Measurements from ENCODE around the gene CNIH3. TPM values are rescaled to one million over a fixed set of nuclear protein-coding genes. Genes with fewer than 3 reads are reported as not detected.
A peak's percentile ranks its signal among the peaks of the same experiment; 100 is the strongest.

The CNIH3 gene
- total RNA-seq, 5 donors from 2014 or later (not counting 1 experiment from before 2014, with no cell fraction given) = 2.3 to 3.6 (median 2.4) TPM

DNA sequence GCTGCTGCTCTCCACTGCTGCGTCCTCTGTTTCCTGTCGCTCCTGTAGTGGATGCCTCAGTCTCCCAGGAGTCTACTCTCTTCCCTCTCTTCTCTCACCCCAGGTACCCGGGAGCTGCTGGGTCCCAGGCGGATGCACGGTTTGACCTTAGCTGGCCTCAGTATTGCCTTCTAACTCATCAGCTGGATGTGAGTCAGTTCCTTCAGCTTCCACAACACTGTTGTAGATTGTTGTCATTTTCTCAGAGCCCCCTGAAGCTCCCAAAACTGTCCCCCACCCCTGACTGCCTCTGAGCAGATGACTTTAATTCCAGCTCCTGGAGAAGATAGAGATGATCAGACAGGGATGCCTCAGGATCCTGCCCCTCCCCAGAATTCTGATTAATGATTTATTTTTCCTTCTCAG is 7.2 kb downstream of the CNIH3 start:
- H3K4me3 ChIP-seq (ENCODE audit: control insufficient read depth in 1 of 2, extremely low read depth in 1 of 2, low read length in 1 of 2) = peak overlapping the region in 1 of 2 donors; percentile 2

DNA sequence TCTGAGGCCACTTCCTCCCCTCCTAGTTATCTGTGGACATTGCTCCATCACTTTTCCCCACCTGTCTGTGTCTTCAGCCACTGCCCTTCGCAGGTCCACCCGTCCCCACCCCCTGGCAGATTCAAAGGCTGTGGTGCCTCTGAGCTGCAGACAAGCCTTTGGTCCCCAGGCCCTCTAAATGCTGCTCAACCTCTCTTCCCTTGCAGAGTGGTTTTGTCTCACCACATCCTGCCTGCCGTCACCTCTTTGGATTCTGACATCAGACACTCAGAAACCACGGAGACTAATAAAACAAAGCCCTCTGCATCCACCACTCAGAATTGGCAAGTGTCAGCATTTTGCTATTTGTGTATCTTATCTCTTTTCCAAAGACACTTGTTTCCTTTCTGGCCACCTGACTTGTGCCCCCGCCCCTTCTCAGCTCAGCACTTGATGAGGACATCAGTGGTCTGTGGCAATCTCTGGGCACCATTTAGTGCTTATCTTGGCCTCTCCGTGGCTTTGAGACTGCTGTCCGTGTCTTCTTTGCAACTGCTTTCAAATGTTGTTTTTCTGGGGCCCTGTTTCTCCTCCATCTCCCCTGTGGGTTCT is 7.7 kb downstream of the CNIH3 start:
- H3K27ac ChIP-seq (ENCODE audit: low read length) = peak overlapping the region; percentile 89
- CTCF ChIA-PET = interaction anchor here in 1 of 2 donors (0.6 kb wide), 2 partner anchors 17 to 192 kb away, joined by 3 read pairs; no protein-coding TSS in a partner anchor
- peaks cover 6 to 33% of the 10 kb centered on the region in 2 experiments for H3K4me1 ChIP-seq (ENCODE audit: control insufficient read depth in 1 of 2, extremely low read depth in 1 of 2, insufficient read depth in 2 of 2, low read length in 2 of 2)
- POLR2A ChIA-PET = interaction anchor here (0.6 to 0.7 kb wide), 3 partner anchors 83 to 1287 kb away, joined by 3 read pairs; no protein-coding TSS in a partner anchor
- peaks cover 1 to 4% of the 10 kb centered on the region in 2 experiments for H3K27me3 ChIP-seq (replicated peaks in 1 of 2; ENCODE audit: control insufficient read depth in 2 of 2, extremely low read depth in 1 of 2, insufficient read depth in 2 of 2, low read length in 1 of 2)
- DNase-seq = peak; percentile 49 to 92 (median 75)
- Mint-ChIP-seq H3K4me1 (peaks cover 24 to 37% (median 34%) of the 10 kb centered on the region in 3 donors), H3K27me3 (peaks cover 18 to 24% of the 10 kb centered on the region in 2 donors), H3K36me3 (no peaks in the 10 kb centered on the region), H3K27ac (peak overlapping the region; percentile 86 to 96), H3K4me3 (peak overlapping the region; percentile 49 to 63 (median 60)), H3K9me3 (peaks cover 8 to 12% (median 9%) of the 10 kb centered on the region in 3 donors)
- 0% methylated on average over 7 of the region's 7 CpGs for WGBS (ENCODE audit: insufficient coverage)
- peak overlapping the region; percentile 2 to 6 for H3K4me3 ChIP-seq (ENCODE audit: control insufficient read depth in 1 of 2, extremely low read depth in 1 of 2, low read length in 1 of 2)
- ATAC-seq (replicated peaks in 1 of 4) = peak; percentile 86 to 96 (median 94)
- no peaks in the 10 kb centered on the region for H3K36me3 ChIP-seq (ENCODE audit: control insufficient read depth in 2 of 2, extremely low read depth in 1 of 2, insufficient read depth in 1 of 2, low read length in 1 of 2)
- no peaks in the 10 kb centered on the region for H3K9me3 ChIP-seq

More for the DNA sequence above, 7.2 kb downstream of the CNIH3 start:
- Histone ChIP-seq H3K27me3 (replicated peaks in 1 of 2; ENCODE audit: control insufficient read depth in 2 of 2, extremely low read depth in 1 of 2, insufficient read depth in 2 of 2, low read length in 1 of 2) (peaks cover 3 to 6% of the 10 kb centered on the region in 2 experiments), H3K36me3 (ENCODE audit: control insufficient read depth in 2 of 2, extremely low read depth in 1 of 2, insufficient read depth in 1 of 2, low read length in 1 of 2) (no peaks in the 10 kb centered on the region), H3K4me1 (ENCODE audit: control insufficient read depth in 1 of 2, extremely low read depth in 1 of 2, insufficient read depth in 2 of 2, low read length in 2 of 2) (peaks cover 6 to 34% of the 10 kb centered on the region in 2 experiments), H3K27ac (ENCODE audit: low read length) (peak overlapping the region; percentile 89), H3K9me3 (no peaks in the 10 kb centered on the region)
- Mint-ChIP-seq H3K4me3 (peak overlapping the region in 2 of 3 donors; percentile 49 to 63), H3K9me3 (peaks cover 8 to 12% (median 9%) of the 10 kb centered on the region in 3 donors), H3K27ac (peak overlapping the region; percentile 86 to 96), H3K36me3 (no peaks in the 10 kb centered on the region), H3K4me1 (peaks cover 27 to 42% (median 37%) of the 10 kb centered on the region in 3 donors), H3K27me3 (peaks cover 23 to 29% of the 10 kb centered on the region in 2 donors)
- ChIA-PET POLR2A (interaction anchor here (0.5 to 0.7 kb wide), 4 partner anchors 83 to 1286 kb away, joined by 3 read pairs; no protein-coding TSS in a partner anchor), CTCF (interaction anchor here in 1 of 2 donors (0.6 kb wide), 1 partner anchor 16 kb away, joined by 3 read pairs; no protein-coding TSS in a partner anchor)
- DNase-seq = peak in 2 of 35 experiments; percentile 10 to 34
- ATAC-seq (replicated peaks in 1 of 4) = peak in 3 of 4 experiments; percentile 4 to 35 (median 17)
- 74% methylated on average over 5 of the region's 5 CpGs for WGBS (ENCODE audit: insufficient coverage)

DNA sequence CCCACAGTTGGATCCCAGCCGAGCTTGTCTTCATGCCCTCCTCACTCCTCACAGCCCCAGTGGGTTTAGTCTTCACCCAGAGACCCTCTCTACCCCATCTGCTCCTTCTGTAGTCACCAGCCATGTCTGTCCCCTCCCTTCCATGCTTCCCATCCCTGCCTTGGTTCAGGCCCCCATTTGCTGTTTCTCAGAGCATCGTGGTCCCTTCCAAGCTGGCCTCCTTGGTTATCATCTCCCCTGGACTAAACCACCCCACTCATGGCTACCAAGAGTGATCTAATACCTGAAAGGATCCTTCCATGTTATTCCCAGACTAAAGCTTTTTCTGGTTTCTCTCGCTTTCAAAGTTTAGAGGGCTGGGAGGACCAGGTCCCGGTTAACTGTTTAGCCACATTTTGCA is 8.3 kb downstream of the CNIH3 start:
- Mint-ChIP-seq H3K9me3 (peaks cover 8 to 12% (median 9%) of the 10 kb centered on the region in 3 donors), H3K4me1 (peaks cover 24 to 34% (median 33%) of the 10 kb centered on the region in 3 donors), H3K4me3 (peak overlapping the region; percentile 49 to 63 (median 60)), H3K36me3 (no peaks in the 10 kb centered on the region), H3K27ac (peak overlapping the region; percentile 86 to 96), H3K27me3 (peaks cover 12 to 18% of the 10 kb centered on the region in 2 donors)
- H3K27ac ChIP-seq (ENCODE audit: low read length) = peak overlapping the region; percentile 89
- peaks cover 6 to 33% of the 10 kb centered on the region in 2 experiments for H3K4me1 ChIP-seq (ENCODE audit: control insufficient read depth in 1 of 2, extremely low read depth in 1 of 2, insufficient read depth in 2 of 2, low read length in 2 of 2)
- CTCF ChIA-PET = no interaction called here
- ATAC-seq (replicated peaks in 1 of 4) (peak in 2 of 4 experiments; percentile 7 to 12), DNase-seq (no peak)
- peaks cover 0 to 4% of the 10 kb centered on the region in 2 experiments for H3K27me3 ChIP-seq (replicated peaks in 1 of 2; ENCODE audit: control insufficient read depth in 2 of 2, extremely low read depth in 1 of 2, insufficient read depth in 2 of 2, low read length in 1 of 2)
- POLR2A ChIA-PET = no interaction called here
- 90% methylated on average over 4 of the region's 4 CpGs for WGBS (ENCODE audit: insufficient coverage)
- no peaks in the 10 kb centered on the region for H3K9me3 ChIP-seq
- H3K36me3 ChIP-seq (ENCODE audit: control insufficient read depth in 2 of 2, extremely low read depth in 1 of 2, insufficient read depth in 1 of 2, low read length in 1 of 2) = no peaks in the 10 kb centered on the region
- H3K4me3 ChIP-seq (ENCODE audit: control insufficient read depth in 1 of 2, extremely low read depth in 1 of 2, low read length in 1 of 2) = peak overlapping the region in 1 of 2 donors; percentile 6

DNA sequence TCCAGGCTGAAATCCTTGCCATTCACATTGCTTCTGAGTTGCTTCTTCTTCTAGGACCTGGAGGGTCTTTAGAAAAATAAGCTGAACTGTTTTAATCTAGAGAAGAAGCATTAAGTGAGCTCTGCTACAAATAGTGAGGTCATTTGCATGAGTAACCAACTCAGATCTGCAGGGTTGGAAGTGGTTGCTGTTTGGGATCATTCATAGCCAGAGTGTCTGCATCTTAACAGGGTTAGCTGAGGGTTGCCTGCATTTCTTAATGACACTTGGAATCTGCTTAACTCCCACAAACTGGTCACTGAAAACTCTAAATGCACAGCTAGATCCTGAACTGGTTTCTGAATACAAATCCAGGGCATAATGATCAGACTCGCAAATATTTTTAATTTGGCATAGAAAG is 9.9 kb downstream of the CNIH3 start:
- no peak overlapping the region for H3K27ac ChIP-seq (ENCODE audit: low read length)
- no peak overlapping the region for H3K27ac Mint-ChIP-seq

DNA sequence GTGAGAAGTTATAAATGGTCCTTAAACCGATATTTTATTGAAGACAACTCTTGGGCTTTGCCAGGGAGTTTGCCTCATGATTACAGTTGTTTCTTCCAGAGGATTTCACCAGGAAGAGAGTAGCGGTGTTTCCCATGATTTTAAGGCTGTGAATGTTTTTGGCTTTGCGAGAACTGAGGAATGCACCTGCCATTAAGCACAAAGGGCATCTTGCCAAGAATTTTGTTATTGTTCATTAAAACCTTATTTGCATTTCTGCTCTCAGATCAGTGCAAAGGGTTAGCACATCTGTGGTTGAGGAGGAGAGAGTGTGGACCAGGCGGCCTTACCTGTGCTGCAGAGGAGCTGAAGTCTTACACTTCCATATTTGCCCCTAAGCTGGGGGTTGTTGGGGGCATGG is 13.8 kb downstream of the CNIH3 start:
- DNase-seq = no peak
- Histone ChIP-seq H3K4me1 (ENCODE audit: control insufficient read depth in 1 of 2, extremely low read depth in 1 of 2, insufficient read depth in 2 of 2, low read length in 2 of 2) (peaks cover 0 to 8% of the 10 kb centered on the region in 2 experiments), H3K9me3 (no peaks in the 10 kb centered on the region), H3K27ac (ENCODE audit: low read length) (no peak overlapping the region), H3K4me3 (ENCODE audit: control insufficient read depth in 1 of 2, extremely low read depth in 1 of 2, low read length in 1 of 2) (no peak overlapping the region), H3K36me3 (ENCODE audit: control insufficient read depth in 2 of 2, extremely low read depth in 1 of 2, insufficient read depth in 1 of 2, low read length in 1 of 2) (no peaks in the 10 kb centered on the region), H3K27me3 (replicated peaks in 1 of 2; ENCODE audit: control insufficient read depth in 2 of 2, extremely low read depth in 1 of 2, insufficient read depth in 2 of 2, low read length in 1 of 2) (peaks cover 0 to 6% of the 10 kb centered on the region in 2 experiments)
- Mint-ChIP-seq H3K36me3 (no peaks in the 10 kb centered on the region), H3K27ac (no peak overlapping the region), H3K9me3 (no peaks in the 10 kb centered on the region), H3K4me3 (no peak overlapping the region), H3K4me1 (peaks cover 5 to 11% (median 8%) of the 10 kb centered on the region in 3 donors), H3K27me3 (peaks cover 13 to 20% of the 10 kb centered on the region in 2 donors)
- ChIA-PET CTCF (no interaction called here), POLR2A (no interaction called here)
- no peak for ATAC-seq (replicated peaks in 1 of 4)
- WGBS (ENCODE audit: insufficient coverage) = 43% methylated on average over 1 of the region's 4 CpGs

More for the DNA sequence above, 9.9 kb downstream of the CNIH3 start:
- Mint-ChIP-seq H3K9me3 (peaks cover 8 to 12% (median 9%) of the 10 kb centered on the region in 3 donors), H3K36me3 (no peaks in the 10 kb centered on the region), H3K27me3 (peaks cover 11 to 12% of the 10 kb centered on the region in 2 donors), H3K4me3 (no peak overlapping the region), H3K4me1 (peaks cover 24 to 34% (median 32%) of the 10 kb centered on the region in 3 donors)
- H3K4me3 ChIP-seq (ENCODE audit: control insufficient read depth in 1 of 2, extremely low read depth in 1 of 2, low read length in 1 of 2) = no peak overlapping the region
- no CpG with 5 or more reads among the region's 1 CpG for WGBS (ENCODE audit: insufficient coverage)
- no peaks in the 10 kb centered on the region for H3K9me3 ChIP-seq
- POLR2A ChIA-PET = no interaction called here
- CTCF ChIA-PET = interaction anchor here in 1 of 2 donors (1.2 kb wide), 1 partner anchor 18 kb away, joined by 5 read pairs; no protein-coding TSS in a partner anchor
- no peak for DNase-seq
- ATAC-seq (replicated peaks in 1 of 4) = no peak
- H3K36me3 ChIP-seq (ENCODE audit: control insufficient read depth in 2 of 2, extremely low read depth in 1 of 2, insufficient read depth in 1 of 2, low read length in 1 of 2) = no peaks in the 10 kb centered on the region
- peaks cover 6 to 33% of the 10 kb centered on the region in 2 experiments for H3K4me1 ChIP-seq (ENCODE audit: control insufficient read depth in 1 of 2, extremely low read depth in 1 of 2, insufficient read depth in 2 of 2, low read length in 2 of 2)
- peaks cover 0 to 4% of the 10 kb centered on the region in 2 experiments for H3K27me3 ChIP-seq (replicated peaks in 1 of 2; ENCODE audit: control insufficient read depth in 2 of 2, extremely low read depth in 1 of 2, insufficient read depth in 2 of 2, low read length in 1 of 2)

DNA sequence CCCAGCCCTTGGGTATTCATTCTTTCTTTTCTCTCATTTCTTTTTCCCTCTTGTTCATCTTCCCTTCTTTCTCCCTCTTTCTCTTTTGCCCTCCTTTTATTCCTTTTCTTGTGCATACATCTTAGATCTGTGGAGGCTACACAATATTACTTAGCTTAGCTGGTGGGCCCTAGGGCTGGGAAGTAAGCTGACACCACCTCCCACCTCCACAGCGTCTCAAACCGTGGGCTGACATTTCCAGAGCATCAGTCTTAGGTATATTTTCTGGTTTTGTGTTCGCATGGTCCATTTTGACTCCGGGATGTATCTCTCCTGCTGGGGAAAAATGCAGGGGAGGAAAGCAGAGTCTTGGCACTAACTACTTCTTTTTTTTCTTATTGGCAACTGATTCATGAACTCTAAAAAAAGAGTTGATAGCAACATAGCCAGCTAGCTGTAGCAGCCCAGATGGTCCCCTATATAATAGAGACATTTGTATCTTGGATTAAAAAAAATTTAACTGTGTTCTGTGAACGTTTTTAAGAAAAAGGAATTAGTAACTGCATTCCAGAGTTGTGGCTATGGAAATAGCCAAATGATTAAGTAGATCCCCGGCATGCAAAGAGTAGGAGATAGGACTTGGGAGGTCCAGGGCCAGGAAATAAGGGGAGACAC is 15.5 kb downstream of the CNIH3 start:
- no peak overlapping the region for H3K4me3 ChIP-seq (ENCODE audit: control insufficient read depth in 1 of 2, extremely low read depth in 1 of 2, low read length in 1 of 2)
- CTCF ChIA-PET = no interaction called here
- H3K27me3 Mint-ChIP-seq = peaks cover 12 to 20% of the 10 kb centered on the region in 2 donors
- peaks cover 0 to 6% of the 10 kb centered on the region in 2 experiments for H3K27me3 ChIP-seq (replicated peaks in 1 of 2; ENCODE audit: control insufficient read depth in 2 of 2, extremely low read depth in 1 of 2, insufficient read depth in 2 of 2, low read length in 1 of 2)
- no peaks in the 10 kb centered on the region for H3K4me1 ChIP-seq (ENCODE audit: control insufficient read depth in 1 of 2, extremely low read depth in 1 of 2, insufficient read depth in 2 of 2, low read length in 2 of 2)
- H3K4me3 Mint-ChIP-seq = no peak overlapping the region
- no peaks in the 10 kb centered on the region for H3K9me3 Mint-ChIP-seq
- H3K27ac ChIP-seq (ENCODE audit: low read length) = no peak overlapping the region
- H3K9me3 ChIP-seq = no peaks in the 10 kb centered on the region
- H3K4me1 Mint-ChIP-seq = peaks cover 0 to 4% (median 2%) of the 10 kb centered on the region in 3 donors
- H3K36me3 Mint-ChIP-seq = no peaks in the 10 kb centered on the region
- WGBS (ENCODE audit: insufficient coverage) = 86% methylated on average over 1 of the region's 6 CpGs
- ATAC-seq (replicated peaks in 1 of 4) (no peak), DNase-seq (no peak)
- no peak overlapping the region for H3K27ac Mint-ChIP-seq
- H3K36me3 ChIP-seq (ENCODE audit: control insufficient read depth in 2 of 2, extremely low read depth in 1 of 2, insufficient read depth in 1 of 2, low read length in 1 of 2) = no peaks in the 10 kb centered on the region
- POLR2A ChIA-PET = no interaction called here

All from T-cell (primary cell).